Transverse colon (tissue), 4 donors: ENCODE measurements around the gene LRRC14B. TPM values are rescaled to one million over a fixed set of nuclear protein-coding genes. Genes with fewer than 3 reads are reported as not detected.
A peak's percentile ranks its signal among the peaks of the same experiment; 100 is the strongest.

Experiments used
- DNase-seq: peaks from one replicate; pipeline ENCODE4 v3.0.0-alpha.2; 2019
- H3K27ac ChIP-seq, 4 donors: fragments of 200-600 bp; sonication (generic); 2 replicates each; pipeline ENCODE4 v1.5.1; 2016 to 2018; ENCODE audit warnings: inconsistent platforms in 4 of 4
- H3K27me3 ChIP-seq: fragments of 200-600 bp; sonication (generic); 2 replicates; pipeline ENCODE4 v1.5.1; 2017; ENCODE audit warnings: inconsistent platforms
- H3K36me3 ChIP-seq, 4 donors: fragments of 200-600 bp; sonication (generic); 2 replicates each; pipeline ENCODE4 v1.5.1; 2017 to 2019; ENCODE audit warnings: inconsistent platforms in 4 of 4
- H3K4me1 ChIP-seq, 4 donors: fragments of 200-600 bp; sonication (generic); 2 replicates each; pipeline ENCODE4 v1.5.1; 2017 to 2020; ENCODE audit warnings: inconsistent platforms in 4 of 4
- H3K4me3 ChIP-seq, 4 donors: fragments of 200-600 bp; sonication (generic); 1 replicate in 1 of 4; 2 replicates in 3 of 4; pipeline versions ENCODE4 v1.5.1 to v1.6.1; 2017 to 2019; ENCODE audit warnings: inconsistent platforms in 4 of 4
- H3K9me3 ChIP-seq, 2 donors: fragments of 200-600 bp; sonication (generic); 2 replicates each; pipeline ENCODE4 v1.5.1; 2017 to 2019; ENCODE audit warnings: inconsistent platforms in 2 of 2
- CTCF ChIP-seq, 5 experiments: fragments of 200-600 bp in 3 of 5; fragments of 450-650 bp in 2 of 5; sonication (generic) in 3 of 5; IDR thresholded peaks; 1 replicate in 2 of 5; 2 replicates in 3 of 5; pipeline ENCODE4 v1.5.1; 2016 to 2017; ENCODE audit warnings: antibody characterized with exemption in 5 of 5, inconsistent platforms in 3 of 5, mild to moderate bottlenecking in 2 of 5, moderate library complexity in 1 of 5
- EP300 ChIP-seq: sonication (generic); formaldehyde crosslinking; IDR thresholded peaks from one replicate; pipeline ENCODE4 v1.6.1; 2017; ENCODE audit warnings: antibody characterized with exemption, low read depth
- POLR2A ChIP-seq: fragments of 450-650 bp; IDR thresholded peaks from one replicate; pipeline ENCODE4 v1.6.1; 2016; ENCODE audit warnings: antibody characterized with exemption, mild to moderate bottlenecking, moderate library complexity
- POLR2AphosphoS5 ChIP-seq, 3 donors: sonication (generic); formaldehyde crosslinking; IDR thresholded peaks; one replicate each; pipeline ENCODE4 v1.6.1; 2016; ENCODE audit warnings: antibody characterized with exemption in 3 of 3
- WGBS, 2 donors: methylation state at CpG; one replicate each; pipeline ENCODE4 v1.1.5; 2018; ENCODE audit warnings: low coverage in 1 of 2; 5-methylcytosine and 5-hydroxymethylcytosine counted together
- in situ Hi-C, 4 donors: fragments of 200-750 bp; cut with MboI; loops; one replicate each; pipeline versions ENCODE4 v1.15.0 to v1.15.1; 2017; ENCODE audit warnings: low sequenced_read_pairs in 3 of 4, low pct_ligation_motif_present in 1 of 4, low pct_unique_long_range_greater_than_20kb in 1 of 4
- intact Hi-C: fragments of 100-400 bp; cut with DNase I; formaldehyde crosslinking; loops from one replicate; pipeline ENCODE4 v1.15.1; 2023; ENCODE audit warnings: low total_unique reads
- total RNA-seq, 4 donors: library from RNA; depleted of rRNA; stranded (reverse); fragments of >200 nt; gene quantifications; one replicate each; pipeline ENCODE4 v1.1.0, GENCODE V29; 2016

Gene LRRC14B
- total RNA-seq, 4 donors from 2014 or later = not detected

GRCh38 chr5:181566-181965 is 9.7 kb upstream of the LRRC14B start:
- Histone ChIP-seq H3K4me1 (no peaks in the 10 kb centered on the region), H3K4me3 (no peak overlapping the region), H3K27me3 (no peaks in the 10 kb centered on the region), H3K9me3 (no peaks in the 10 kb centered on the region), H3K36me3 (no peaks in the 10 kb centered on the region), H3K27ac (no peak overlapping the region)
- intact Hi-C loops (no loop called here), in situ Hi-C loops (no loop called here)
- TF ChIP-seq POLR2A (no peak), POLR2AphosphoS5 (IDR thresholded peaks at IDR 0.05) (no peak), EP300 (no peak), CTCF (IDR thresholded peaks at IDR 0.05) (no peak)
- no peak for DNase-seq
- 86% methylated on average over 22 of the region's 22 CpGs; no CpG with 5 or more reads in 1 of the 2 donors for WGBS, 2 donors

DNA sequence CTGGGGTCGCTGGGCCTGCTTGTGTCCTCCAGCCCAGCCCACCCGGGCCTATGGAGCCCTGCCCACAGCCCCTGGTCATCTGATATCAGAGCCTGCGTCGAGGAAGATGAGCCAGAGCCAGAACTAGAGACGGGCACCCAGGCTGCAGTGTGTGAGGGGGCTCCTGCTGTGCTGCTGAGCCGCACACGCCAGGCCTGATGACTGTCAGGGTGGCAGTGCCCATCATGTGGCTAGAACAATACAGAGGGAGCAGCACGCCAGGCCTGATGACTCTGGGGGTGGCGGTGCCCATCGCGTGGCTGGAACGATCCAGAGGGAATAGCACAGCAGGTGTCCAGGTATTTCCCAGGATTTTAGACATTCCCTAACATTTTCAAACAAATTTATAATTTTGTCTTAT is 9.2 kb upstream of the LRRC14B start:
- no peaks in the 10 kb centered on the region for H3K9me3 ChIP-seq
- H3K27ac ChIP-seq = no peak overlapping the region
- 90 to 100% methylated on average over 1 to 11 of the region's 12 CpGs for WGBS, 2 donors
- no peaks in the 10 kb centered on the region for H3K36me3 ChIP-seq
- no peaks in the 10 kb centered on the region for H3K27me3 ChIP-seq
- DNase-seq = no peak
- no peak overlapping the region for H3K4me3 ChIP-seq
- intact Hi-C loops (no loop called here), in situ Hi-C loops (no loop called here)
- H3K4me1 ChIP-seq = no peaks in the 10 kb centered on the region
- TF ChIP-seq POLR2A = no peak
- TF ChIP-seq POLR2AphosphoS5 (IDR thresholded peaks at IDR 0.05) = no peak
- TF ChIP-seq CTCF (IDR thresholded peaks at IDR 0.05) = no peak
- TF ChIP-seq EP300 = no peak

DNA sequence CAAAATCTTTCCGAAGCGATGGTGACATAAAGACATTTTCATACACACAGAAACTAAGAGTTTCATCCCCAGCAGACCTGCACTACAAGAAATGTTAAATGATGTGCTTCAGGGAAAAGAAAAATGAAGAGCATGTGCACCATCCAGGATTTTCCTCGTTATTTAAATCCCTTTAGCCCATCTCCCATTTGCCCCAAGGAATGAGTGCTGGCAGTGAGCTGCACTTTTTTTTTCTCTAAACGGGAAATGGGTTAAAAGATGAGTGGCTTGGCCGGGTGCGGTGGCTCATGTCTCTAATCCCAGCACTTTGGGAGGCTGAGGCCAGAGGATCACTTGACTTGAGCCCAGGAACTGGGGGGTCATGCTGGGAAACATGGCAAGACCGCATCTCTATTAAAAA is 6.8 kb upstream of the LRRC14B start:
- H3K4me1 ChIP-seq = peaks cover 4 to 10% (median 8%) of the 10 kb centered on the region in 4 donors
- intact Hi-C loops = no loop called here
- WGBS, 2 donors = 71 to 77% methylated on average over 6 to 7 of the region's 7 CpGs
- no peak for TF ChIP-seq EP300
- TF ChIP-seq POLR2AphosphoS5 (IDR thresholded peaks at IDR 0.05) = no peak
- TF ChIP-seq CTCF (IDR thresholded peaks at IDR 0.05) = no peak
- TF ChIP-seq POLR2A = no peak
- H3K36me3 ChIP-seq = no peaks in the 10 kb centered on the region
- no peak for DNase-seq
- H3K9me3 ChIP-seq = no peaks in the 10 kb centered on the region
- H3K27me3 ChIP-seq = no peaks in the 10 kb centered on the region
- in situ Hi-C loops = no loop called here
- no peak overlapping the region for H3K4me3 ChIP-seq
- no peak overlapping the region for H3K27ac ChIP-seq

GRCh38 chr5:185095-186070 is 5.9 kb upstream of the LRRC14B start:
- Histone ChIP-seq H3K4me1 (peaks cover 4 to 10% (median 8%) of the 10 kb centered on the region in 4 donors), H3K4me3 (no peak overlapping the region), H3K9me3 (no peaks in the 10 kb centered on the region), H3K36me3 (no peaks in the 10 kb centered on the region), H3K27ac (peak overlapping the region in 1 of 4 donors; percentile 21), H3K27me3 (no peaks in the 10 kb centered on the region)
- WGBS, 2 donors = 66 to 77% methylated on average over 5 to 19 of the region's 21 CpGs
- in situ Hi-C loops (no loop called here), intact Hi-C loops (no loop called here)
- no peak for TF ChIP-seq POLR2A
- no peak for TF ChIP-seq POLR2AphosphoS5 (IDR thresholded peaks at IDR 0.05)
- no peak for TF ChIP-seq EP300
- TF ChIP-seq CTCF (IDR thresholded peaks at IDR 0.05) = no peak
- DNase-seq = no peak
